Keratinocyte (primary cell): ENCODE results near the gene CCDC180. TPM values are rescaled to one million over a fixed set of nuclear protein-coding genes. Genes with fewer than 3 reads are reported as not detected.

Experiments
- DNase-seq: peaks from one replicate; pipeline ENCODE4 v3.0.0-alpha.2; 2011; ENCODE audit warnings: low read depth, missing footprints, low spot score
- FAIRE-seq: peaks from 2 replicates; lab custom pipeline; 2011; peaks lifted over from hg19 to GRCh38; lab: Jason Lieb, UNC
- H2AFZ ChIP-seq: 2 replicates; pipeline ENCODE4 v1.6.0; 2012; ENCODE audit warnings: low read length, control low read depth, inconsistent platforms; ENCODE audit not compliant: control insufficient read depth
- H3K27ac ChIP-seq: 2 replicates; pipeline ENCODE4 v1.5.1; 2011; ENCODE audit warnings: low read length; ENCODE audit not compliant: control insufficient read depth, insufficient read depth
- H3K27me3 ChIP-seq: 3 replicates; pipeline ENCODE4 v1.6.0; 2011; ENCODE audit warnings: low read length; ENCODE audit not compliant: control insufficient read depth, insufficient read depth; ENCODE audit errors: extremely low read depth
- H3K36me3 ChIP-seq, 2 experiments: 2 replicates in 1 of 2; 3 replicates in 1 of 2; pipeline ENCODE4 v1.5.1; 2011; ENCODE audit warnings: low read length in 2 of 2, mild to moderate bottlenecking in 1 of 2; ENCODE audit not compliant: control insufficient read depth in 2 of 2, insufficient read depth in 2 of 2; ENCODE audit errors: extremely low read depth in 1 of 2
- H3K4me1 ChIP-seq: 3 replicates; pipeline ENCODE4 v1.5.1; 2011; ENCODE audit warnings: low read length; ENCODE audit not compliant: control insufficient read depth, insufficient read depth; ENCODE audit errors: extremely low read depth
- H3K4me2 ChIP-seq: 3 replicates; pipeline ENCODE4 v1.6.0; 2011; ENCODE audit warnings: low read depth, low read length; ENCODE audit not compliant: control insufficient read depth, insufficient read depth; ENCODE audit errors: extremely low read depth
- H3K4me3 ChIP-seq, 3 experiments: fragments of 200-600 bp in 1 of 3; sonication (generic) in 1 of 3; 2 replicates in 2 of 3; 3 replicates in 1 of 3; pipeline ENCODE4 v1.5.1; 2011 to 2016; ENCODE audit warnings: low read length in 3 of 3, mild to moderate bottlenecking in 3 of 3, control low read depth in 2 of 3, inconsistent platforms in 1 of 3, low read depth in 1 of 3, mixed read lengths in 1 of 3, mixed run types in 1 of 3, moderate library complexity in 1 of 3; ENCODE audit not compliant: control insufficient read depth in 2 of 3, insufficient read depth in 2 of 3; ENCODE audit errors: extremely low read depth in 1 of 3
- H3K79me2 ChIP-seq: 2 replicates; pipeline ENCODE4 v1.6.0; 2012; ENCODE audit warnings: low read length; ENCODE audit not compliant: control insufficient read depth, insufficient read depth
- H3K9ac ChIP-seq: 3 replicates; pipeline ENCODE4 v1.6.0; 2011; ENCODE audit warnings: low read length; ENCODE audit not compliant: control insufficient read depth, insufficient read depth; ENCODE audit errors: extremely low read depth
- H3K9me1 ChIP-seq: 3 replicates; pipeline ENCODE4 v1.6.0; 2011; ENCODE audit warnings: low read length; ENCODE audit not compliant: control insufficient read depth, insufficient read depth; ENCODE audit errors: extremely low read depth
- H3K9me3 ChIP-seq: 2 replicates; pipeline ENCODE4 v1.5.1; 2012; ENCODE audit warnings: low read depth, low read length; ENCODE audit not compliant: control insufficient read depth
- H4K20me1 ChIP-seq: 3 replicates; pipeline ENCODE4 v1.6.0; 2011; ENCODE audit warnings: low read length; ENCODE audit not compliant: control insufficient read depth, insufficient read depth; ENCODE audit errors: extremely low read depth
- CTCF ChIP-seq, 3 experiments: IDR thresholded peaks in 1 of 3; conservative IDR thresholded peaks in 1 of 3; optimal IDR thresholded peaks in 1 of 3; 2 replicates in 2 of 3; 3 replicates in 1 of 3; pipeline versions ENCODE3 to v1.5.1; 2011; ENCODE audit warnings: low read length in 3 of 3, mild to moderate bottlenecking in 3 of 3, moderate library complexity in 2 of 3, control low read depth in 1 of 3, inconsistent platforms in 1 of 3; ENCODE audit not compliant: insufficient read depth in 2 of 3; ENCODE audit errors: extremely low read depth in 1 of 3
- EZH2 ChIP-seq: IDR thresholded peaks from one replicate; pipeline ENCODE4 v1.6.1; 2012; ENCODE audit warnings: inconsistent platforms, mild to moderate bottlenecking, low read length, moderate library complexity
- dilution Hi-C: fragments of 300-500 bp; cut with MboI; formaldehyde crosslinking; loops from one replicate; pipeline ENCODE4 v1.7.0; 2020; ENCODE audit warnings: low sequenced_read_pairs; ENCODE audit not compliant: extremely low pct_ligation_motif_present
- polyA plus RNA-seq, 5 experiments: library from polyadenylated mRNA; depleted of rRNA in 3 of 5; stranded (reverse) in 3 of 5; stranded (forward) in 1 of 5; unstranded in 1 of 5; fragments of >200 nt; gene quantifications; 1 replicate in 1 of 5; 2 replicates in 3 of 5; 3 replicates in 1 of 5; pipeline versions ENCODE4 v1.2.1 to v1.2.3, GENCODE V29; 2011 to 2012; ENCODE audit warnings: missing spikeins in 2 of 5, low read depth in 1 of 5, low replicate concordance in 1 of 5

CCDC180 gene
- polyA plus RNA-seq, 1 donor (not counting 4 experiments of a cell fraction or from before 2014, with no cell fraction given), result 0.33 TPM

GRCh38 chr9:97314503-97314902 is 7.0 kb downstream of the CCDC180 start:
- Histone ChIP-seq H3K4me1 (no peaks in the 10 kb centered on the region), H3K4me2 (no peak overlapping the region)
- no peak for DNase-seq

GRCh38 chr9:97315550-97315949 is 8.1 kb downstream of the CCDC180 start:
- H3K4me2 ChIP-seq, result no peak overlapping the region
- no peak overlapping the region for H3K4me3 ChIP-seq
- FAIRE-seq (no peak), DNase-seq (no peak)
- no peaks in the 10 kb centered on the region for H4K20me1 ChIP-seq
- no peaks in the 10 kb centered on the region for H3K36me3 ChIP-seq
- dilution Hi-C loops, result no loop called here
- H3K27ac ChIP-seq, result no peak overlapping the region
- no peaks in the 10 kb centered on the region for H3K27me3 ChIP-seq
- no peak for TF ChIP-seq CTCF (optimal IDR thresholded peaks at IDR 0.05 in 1 of 3, IDR thresholded peaks at IDR 0.05 in 1 of 3, conservative IDR thresholded peaks at IDR 0.05 in 1 of 3; ENCODE audit: extremely low read depth in 1 of 3, insufficient read depth in 2 of 3, low read length in 3 of 3)
- TF ChIP-seq EZH2, result no peak
- no peaks in the 10 kb centered on the region for H3K9me1 ChIP-seq
- no peaks in the 10 kb centered on the region for H3K79me2 ChIP-seq
- H3K4me1 ChIP-seq, result no peaks in the 10 kb centered on the region
- no peak overlapping the region for H3K9ac ChIP-seq
- no peak overlapping the region for H2AFZ ChIP-seq
- H3K9me3 ChIP-seq, result no peaks in the 10 kb centered on the region

More at GRCh38 chr9:97314503-97314902, 7.0 kb downstream of the CCDC180 start:
- Histone ChIP-seq H3K9me3 (no peaks in the 10 kb centered on the region), H3K36me3 (no peaks in the 10 kb centered on the region), H3K79me2 (no peaks in the 10 kb centered on the region), H3K9ac (no peak overlapping the region), H3K27ac (no peak overlapping the region), H3K9me1 (no peaks in the 10 kb centered on the region), H3K4me3 (no peak overlapping the region), H2AFZ (no peak overlapping the region), H3K27me3 (no peaks in the 10 kb centered on the region), H4K20me1 (no peaks in the 10 kb centered on the region)
- no peak for TF ChIP-seq EZH2
- no peak for TF ChIP-seq CTCF (optimal IDR thresholded peaks at IDR 0.05 in 1 of 3, IDR thresholded peaks at IDR 0.05 in 1 of 3, conservative IDR thresholded peaks at IDR 0.05 in 1 of 3; ENCODE audit: extremely low read depth in 1 of 3, insufficient read depth in 2 of 3, low read length in 3 of 3)
- dilution Hi-C loops, result no loop called here
- no peak for FAIRE-seq
